ENCODE data around the gene PPFIA2. TPM values are rescaled to one million over a fixed set of nuclear protein-coding genes. Genes with fewer than 3 reads are reported as not detected.
A peak's percentile ranks its signal among the peaks of the same experiment; 100 is the strongest.

PPFIA2 gene
- total and polyA plus RNA-seq, 8 donors, result 0.15 to 9.9 (median 2.2) TPM

- no peaks in the 10 kb centered on the region for H3K36me3 ChIP-seq
- intact Hi-C loops (cut with DNase I; ENCODE audit: low total_unique reads), result no loop called here
- TF ChIP-seq, protein P1, sequence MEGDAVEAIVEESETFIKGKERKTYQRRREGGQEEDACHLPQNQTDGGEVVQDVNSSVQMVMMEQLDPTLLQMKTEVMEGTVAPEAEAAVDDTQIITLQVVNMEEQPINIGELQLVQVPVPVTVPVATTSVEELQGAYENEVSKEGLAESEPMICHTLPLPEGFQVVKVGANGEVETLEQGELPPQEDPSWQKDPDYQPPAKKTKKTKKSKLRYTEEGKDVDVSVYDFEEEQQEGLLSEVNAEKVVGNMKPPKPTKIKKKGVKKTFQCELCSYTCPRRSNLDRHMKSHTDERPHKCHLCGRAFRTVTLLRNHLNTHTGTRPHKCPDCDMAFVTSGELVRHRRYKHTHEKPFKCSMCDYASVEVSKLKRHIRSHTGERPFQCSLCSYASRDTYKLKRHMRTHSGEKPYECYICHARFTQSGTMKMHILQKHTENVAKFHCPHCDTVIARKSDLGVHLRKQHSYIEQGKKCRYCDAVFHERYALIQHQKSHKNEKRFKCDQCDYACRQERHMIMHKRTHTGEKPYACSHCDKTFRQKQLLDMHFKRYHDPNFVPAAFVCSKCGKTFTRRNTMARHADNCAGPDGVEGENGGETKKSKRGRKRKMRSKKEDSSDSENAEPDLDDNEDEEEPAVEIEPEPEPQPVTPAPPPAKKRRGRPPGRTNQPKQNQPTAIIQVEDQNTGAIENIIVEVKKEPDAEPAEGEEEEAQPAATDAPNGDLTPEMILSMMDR (IDR thresholded peaks at IDR 0.05), result no peak
- TF ChIP-seq EP300 (IDR thresholded peaks at IDR 0.05), result no peak
- TF ChIP-seq POLR2AphosphoS5 (IDR thresholded peaks at IDR 0.05), result no peak
- no peak for TF ChIP-seq POLR2A (IDR thresholded peaks at IDR 0.05)
- H3K9me3 ChIP-seq, result no peaks in the 10 kb centered on the region
- no peaks in the 10 kb centered on the region for H3K4me1 ChIP-seq
- no peaks in the 10 kb centered on the region for H3K27me3 ChIP-seq
- no peak overlapping the region for H3K4me3 ChIP-seq
- H3K27ac ChIP-seq, result no peak overlapping the region
- WGBS, 5 donors, result 79 to 86% (median 83%) methylated on average over 5 of the region's 5 CpGs
- no peak for DNase-seq
Measured at GRCh38 chr12:81347404-81347803, 411.7 kb downstream of the PPFIA2 start.

GRCh38 chr12:81340910-81341309 is 418.2 kb downstream of the PPFIA2 start:
- Histone ChIP-seq H3K27ac (no peak overlapping the region), H3K4me1 (no peaks in the 10 kb centered on the region), H3K4me3 (no peak overlapping the region), H3K36me3 (no peaks in the 10 kb centered on the region), H3K27me3 (no peaks in the 10 kb centered on the region), H3K9me3 (no peaks in the 10 kb centered on the region)
- TF ChIP-seq POLR2AphosphoS5 (IDR thresholded peaks at IDR 0.05), result no peak
- TF ChIP-seq EP300 (IDR thresholded peaks at IDR 0.05), result no peak
- TF ChIP-seq POLR2A (IDR thresholded peaks at IDR 0.05), result no peak
- TF ChIP-seq, protein P1 (IDR thresholded peaks at IDR 0.05), result no peak
- DNase-seq, result no peak
- WGBS, 5 donors, result 63 to 78% (median 71%) methylated on average over 5 of the region's 5 CpGs
- intact Hi-C loops (cut with DNase I; ENCODE audit: low total_unique reads), result no loop called here

DNA sequence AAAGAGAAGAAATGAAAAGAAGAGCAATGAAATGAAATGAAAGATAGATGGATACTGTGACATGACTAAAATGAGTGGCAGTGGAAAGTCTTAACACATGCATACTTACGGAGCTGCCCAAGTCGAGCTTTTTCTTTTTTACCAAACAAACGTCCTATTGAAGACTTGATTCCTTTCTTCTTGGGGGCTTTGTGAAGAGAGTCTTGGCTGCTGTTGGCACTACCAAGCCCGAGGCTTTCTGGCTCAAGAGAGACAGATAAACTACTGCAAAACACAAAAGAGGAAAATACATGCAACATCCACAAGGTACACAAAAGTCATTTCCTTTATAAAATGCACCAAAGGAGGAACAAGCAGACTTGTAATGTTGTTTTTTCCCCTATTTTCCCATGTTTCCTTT is 420.1 kb downstream of the PPFIA2 start:
- TF ChIP-seq EP300 (IDR thresholded peaks at IDR 0.05), result no peak
- Histone ChIP-seq H3K27me3 (no peaks in the 10 kb centered on the region), H3K27ac (no peak overlapping the region), H3K4me1 (no peaks in the 10 kb centered on the region), H3K4me3 (no peak overlapping the region), H3K9me3 (no peaks in the 10 kb centered on the region), H3K36me3 (no peaks in the 10 kb centered on the region)
- peak in 1 of 2 donors; percentile 1 for DNase-seq
- 50 to 54% (median 52%) methylated on average over 4 of the region's 4 CpGs for WGBS, 5 donors
- intact Hi-C loops (cut with DNase I; ENCODE audit: low total_unique reads), result no loop called here

- Histone ChIP-seq H3K27ac (no peak overlapping the region), H3K36me3 (no peaks in the 10 kb centered on the region), H3K9me3 (no peaks in the 10 kb centered on the region), H3K4me3 (no peak overlapping the region), H3K4me1 (no peaks in the 10 kb centered on the region), H3K27me3 (no peaks in the 10 kb centered on the region)
- TF ChIP-seq POLR2A (IDR thresholded peaks at IDR 0.05) (no peak), POLR2AphosphoS5 (IDR thresholded peaks at IDR 0.05) (no peak), EP300 (IDR thresholded peaks at IDR 0.05) (no peak)
- TF ChIP-seq, protein P1 (IDR thresholded peaks at IDR 0.05), result no peak
- intact Hi-C loops (cut with DNase I; ENCODE audit: low total_unique reads), result no loop called here
- WGBS, 5 donors, result 76 to 91% (median 86%) methylated on average over 2 of the region's 2 CpGs
- no peak for DNase-seq
Measured at GRCh38 chr12:81337886-81338285, 421.3 kb downstream of the PPFIA2 start.

- Histone ChIP-seq H3K9me3 (no peaks in the 10 kb centered on the region), H3K36me3 (no peaks in the 10 kb centered on the region), H3K27me3 (no peaks in the 10 kb centered on the region), H3K4me3 (no peak overlapping the region), H3K4me1 (no peaks in the 10 kb centered on the region), H3K27ac (no peak overlapping the region)
- no peak for TF ChIP-seq EP300 (IDR thresholded peaks at IDR 0.05)
- no peak for TF ChIP-seq POLR2AphosphoS5 (IDR thresholded peaks at IDR 0.05)
- TF ChIP-seq, protein P1 (IDR thresholded peaks at IDR 0.05), result no peak
- TF ChIP-seq POLR2A (IDR thresholded peaks at IDR 0.05), result no peak
- DNase-seq, result no peak
- WGBS, 5 donors, result 40 to 57% (median 48%) methylated on average over 2 of the region's 2 CpGs
- intact Hi-C loops (cut with DNase I; ENCODE audit: low total_unique reads), result no loop called here
Measured at GRCh38 chr12:81333812-81334211, 425.3 kb downstream of the PPFIA2 start.

All from stomach (tissue), 9 donors.